Kidney epithelial cell (primary cell): Measurements from ENCODE around the gene CELF2. TPM values are rescaled to one million over a fixed set of nuclear protein-coding genes. Genes with fewer than 3 reads are reported as not detected.

Experiments
- DNase-seq: peaks from one replicate; pipeline ENCODE4 v3.0.0-alpha.2; 2010; ENCODE audit warnings: low read depth
- H3K27me3 ChIP-seq: 2 replicates; pipeline ENCODE4 v1.6.0; 2011; ENCODE audit warnings: low read length; ENCODE audit not compliant: control insufficient read depth, insufficient read depth
- H3K36me3 ChIP-seq: 2 replicates; pipeline ENCODE4 v1.5.1; 2011; ENCODE audit warnings: low read length; ENCODE audit not compliant: control insufficient read depth, insufficient read depth
- H3K4me3 ChIP-seq: 2 replicates; pipeline ENCODE4 v1.5.1; 2011; ENCODE audit warnings: low read depth, mild to moderate bottlenecking, control low read depth, low read length
- CTCF ChIP-seq: IDR thresholded peaks from 2 replicates; pipeline ENCODE4 v1.5.1; 2011; ENCODE audit warnings: mild to moderate bottlenecking, moderate library complexity, low read length, control low read depth, inconsistent platforms; ENCODE audit not compliant: insufficient read depth, poor library complexity, severe bottlenecking
- total RNA-seq: library from RNA; depleted of rRNA; stranded (reverse); fragments of >200 nt; gene quantifications from 2 replicates; pipeline ENCODE4 v1.2.3, GENCODE V29; 2015

CELF2 gene
- total RNA-seq, 1 donor from 2014 or later = 15.2 TPM

- no peaks in the 10 kb centered on the region for H3K27me3 ChIP-seq
- DNase-seq = no peak
- no peak overlapping the region for H3K4me3 ChIP-seq
- H3K36me3 ChIP-seq = no peaks in the 10 kb centered on the region
- no peak for TF ChIP-seq CTCF
These were observed 207.2 kb downstream of the CELF2 start for GRCh38 chr10:11224792-11225416.

GRCh38 chr10:11225935-11226334, 208.3 kb downstream of the CELF2 start:
- DNase-seq = no peak
- Histone ChIP-seq H3K4me3 (no peak overlapping the region), H3K27me3 (no peaks in the 10 kb centered on the region), H3K36me3 (no peaks in the 10 kb centered on the region)
- TF ChIP-seq CTCF = no peak

GRCh38 chr10:11227103-11227502, 209.4 kb downstream of the CELF2 start:
- DNase-seq = no peak
- no peak overlapping the region for H3K4me3 ChIP-seq
- H3K36me3 ChIP-seq = no peaks in the 10 kb centered on the region
- TF ChIP-seq CTCF = no peak
- H3K27me3 ChIP-seq = no peaks in the 10 kb centered on the region

- TF ChIP-seq CTCF = no peak
These were observed 212.2 kb downstream of the CELF2 start for GRCh38 chr10:11229893-11230292.

GRCh38 chr10:11230498-11231167, 213.0 kb downstream of the CELF2 start:
- TF ChIP-seq CTCF = no peak
- H3K4me3 ChIP-seq = no peak overlapping the region
- DNase-seq = no peak

More at GRCh38 chr10:11229893-11230292, 212.2 kb downstream of the CELF2 start:
- no peak overlapping the region for H3K4me3 ChIP-seq
- no peaks in the 10 kb centered on the region for H3K27me3 ChIP-seq
- no peak for DNase-seq
- H3K36me3 ChIP-seq = no peaks in the 10 kb centered on the region

More at GRCh38 chr10:11230498-11231167, 213.0 kb downstream of the CELF2 start:
- no peaks in the 10 kb centered on the region for H3K27me3 ChIP-seq
- H3K36me3 ChIP-seq = no peaks in the 10 kb centered on the region
